Heart left ventricle (tissue), 13 donors: ENCODE results near the gene RALBP1.

ENCODE experiments used
- POLR2A ChIP-seq, 2 donors: fragments of 450-650 bp; IDR thresholded peaks; one replicate each; pipeline ENCODE4 v1.6.1; 2017; ENCODE audit warnings: antibody characterized with exemption in 2 of 2, mild to moderate bottlenecking in 2 of 2, moderate library complexity in 2 of 2
- TF ChIP-seq, protein P1 (sequence below), 12 donors: fragments of 200-600 bp; sonication (generic) in 4 of 12; IDR thresholded peaks; one replicate each; pipeline versions ENCODE4 v1.5.0 to v1.8.0; 2018 to 2022; ENCODE audit warnings: antibody characterized with exemption in 12 of 12, mild to moderate bottlenecking in 5 of 12
- donor health status: ischemic (EF 13 %, LVEDD 7.1; RV severe dilation, severe dysfunction).
- donor health status: DM: no; HTN: yes; CAD: no.
- donor health status: DM: no; HTN: no; CAD: no.
- donor health status: ischemic (EF 25% LVEDD 6.9; RV normal size, moderate dysfunction).
- donor health status: ischemic (EF 25% LVEDD 5.7; RV mildly dilated, moderate dysfunction).
- donor health status: ischemic (EF 35%, LVEDD 5.7; RV mildly dilated, moderate dysfunction).
- donor health status: nonischemic (EF 11% LVEDD 7.7; RV severe dilation, severe dysfunction).
- donor health status: DM: yes; HTN: yes; CAD: no.
- donor health status: PGD.
- donor health status: ischemic (EF 29% LVEDD 5.4; RV normal size, mild dysfunction).
- donor health status: nonischemic (EF 23%, LVEDD 6.1; RV moderate dilation, normal function).

DNA sequence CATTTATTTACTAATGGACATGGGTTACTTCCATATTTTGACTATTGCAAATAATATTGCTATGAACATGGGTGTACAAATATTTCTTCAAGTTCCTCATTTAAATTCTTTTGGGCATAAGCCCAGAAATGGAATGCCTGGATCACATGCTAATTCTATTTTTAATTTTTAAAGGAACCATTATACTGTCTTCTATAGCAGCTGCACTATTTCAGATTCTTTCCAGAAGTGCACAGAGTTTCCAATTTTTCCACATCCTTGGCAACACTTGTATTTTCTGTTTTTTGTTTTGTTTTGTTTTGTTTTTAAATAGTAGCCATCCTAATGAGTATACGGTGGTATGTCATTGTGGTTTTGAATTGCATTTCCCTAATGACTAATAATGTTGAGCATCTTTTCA is 8.5 kb upstream of the RALBP1 start:
- TF ChIP-seq POLR2A (IDR thresholded peaks at IDR 0.05) = no peak
- TF ChIP-seq, protein P1, sequence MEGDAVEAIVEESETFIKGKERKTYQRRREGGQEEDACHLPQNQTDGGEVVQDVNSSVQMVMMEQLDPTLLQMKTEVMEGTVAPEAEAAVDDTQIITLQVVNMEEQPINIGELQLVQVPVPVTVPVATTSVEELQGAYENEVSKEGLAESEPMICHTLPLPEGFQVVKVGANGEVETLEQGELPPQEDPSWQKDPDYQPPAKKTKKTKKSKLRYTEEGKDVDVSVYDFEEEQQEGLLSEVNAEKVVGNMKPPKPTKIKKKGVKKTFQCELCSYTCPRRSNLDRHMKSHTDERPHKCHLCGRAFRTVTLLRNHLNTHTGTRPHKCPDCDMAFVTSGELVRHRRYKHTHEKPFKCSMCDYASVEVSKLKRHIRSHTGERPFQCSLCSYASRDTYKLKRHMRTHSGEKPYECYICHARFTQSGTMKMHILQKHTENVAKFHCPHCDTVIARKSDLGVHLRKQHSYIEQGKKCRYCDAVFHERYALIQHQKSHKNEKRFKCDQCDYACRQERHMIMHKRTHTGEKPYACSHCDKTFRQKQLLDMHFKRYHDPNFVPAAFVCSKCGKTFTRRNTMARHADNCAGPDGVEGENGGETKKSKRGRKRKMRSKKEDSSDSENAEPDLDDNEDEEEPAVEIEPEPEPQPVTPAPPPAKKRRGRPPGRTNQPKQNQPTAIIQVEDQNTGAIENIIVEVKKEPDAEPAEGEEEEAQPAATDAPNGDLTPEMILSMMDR (IDR thresholded peaks at IDR 0.05) = no peak
